ENCODE data around the gene KIF1C.
"Not testable (repeated sequence)": the region's sequence is repeated elsewhere in the genome, so short reads cannot be mapped to it uniquely, and the experiment has no call there.

The KIF1C gene

DNA sequence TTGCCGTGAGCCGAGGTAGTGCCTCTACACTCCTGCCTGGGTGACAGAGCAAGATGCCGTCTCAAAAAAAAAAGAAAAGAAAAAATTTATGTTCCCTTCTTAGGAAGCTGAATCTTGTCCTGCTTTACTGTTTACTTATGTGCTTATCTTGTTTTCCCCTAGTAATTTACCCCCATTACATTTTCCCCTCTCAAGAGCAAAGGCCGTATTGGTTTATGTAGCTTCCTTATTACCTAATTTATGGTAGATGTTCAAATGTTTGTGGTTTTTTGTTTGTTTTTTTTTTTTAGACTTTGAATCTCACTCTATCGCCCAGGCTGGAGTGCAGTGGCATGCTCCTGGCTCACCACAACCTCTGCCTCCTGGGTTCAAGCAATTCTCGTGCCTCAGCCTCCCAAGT, 47.7 kb downstream of the KIF1C start:
- DNase-seq (ENCODE audit: low spot score) = no peak

DNA sequence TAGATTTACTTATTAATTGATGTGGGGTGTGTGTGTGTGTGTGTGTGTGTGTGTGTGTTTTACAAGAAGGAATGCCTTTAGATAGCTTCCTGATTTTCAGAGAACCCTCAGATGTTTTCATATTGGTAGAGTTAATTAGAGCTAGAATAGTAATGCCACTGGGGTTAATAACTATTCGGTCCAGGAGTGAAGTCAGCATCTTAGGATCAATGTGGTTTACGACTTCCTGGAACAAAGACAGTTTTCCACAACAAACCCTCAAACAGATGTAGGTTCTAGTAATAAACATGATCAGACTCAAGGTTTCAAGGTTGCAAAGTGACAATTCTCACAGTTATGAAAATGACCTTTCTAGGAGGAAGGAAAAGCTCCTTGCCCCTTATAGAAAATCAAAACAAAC, 49.7 kb downstream of the KIF1C start:
- DNase-seq (ENCODE audit: low spot score) = no peak

DNA sequence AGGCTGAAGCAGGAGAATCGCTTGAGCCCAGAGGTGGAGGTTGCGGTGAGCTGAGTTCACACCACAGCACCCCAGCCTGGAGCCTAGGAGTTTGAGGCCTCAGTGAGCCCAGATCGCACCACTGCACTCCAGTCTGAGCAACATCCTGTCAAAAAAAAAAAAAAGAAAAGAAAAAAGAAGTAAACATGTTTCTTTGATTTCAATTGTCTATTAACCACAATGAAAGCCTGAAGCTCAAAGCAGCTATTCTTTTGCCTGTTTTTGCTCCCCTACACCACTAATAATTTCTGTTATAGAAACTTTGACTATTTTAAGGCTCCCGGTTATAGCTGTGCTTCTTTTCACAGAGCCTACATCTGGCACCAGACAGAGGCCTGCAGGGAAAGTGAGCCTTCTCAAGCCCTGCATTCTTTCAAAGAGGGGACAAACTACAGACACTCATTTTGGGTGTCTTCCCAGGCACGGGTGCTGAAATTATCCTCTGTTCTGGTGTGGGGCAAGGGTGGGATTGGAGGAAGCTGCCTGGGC, 51.6 kb downstream of the KIF1C start:
- no peak for DNase-seq (ENCODE audit: low spot score)

DNA sequence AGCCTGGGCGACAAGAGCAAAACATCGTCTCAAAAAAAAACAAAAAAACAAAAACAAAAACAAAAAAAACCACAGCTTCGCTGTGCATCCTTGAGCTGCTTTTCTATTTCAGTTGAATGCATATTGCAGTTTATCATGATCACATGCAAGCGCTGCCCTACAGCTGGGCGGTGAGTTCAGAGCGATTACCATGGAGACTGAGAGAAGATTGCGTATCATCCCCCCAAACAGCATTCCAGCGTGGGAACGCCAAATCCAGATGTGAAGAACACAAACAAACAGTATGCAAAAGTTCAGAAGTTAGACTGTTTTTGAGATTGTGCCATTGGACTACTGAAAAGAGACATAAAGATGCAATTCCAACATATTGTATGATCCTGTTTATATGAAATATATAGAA, 52.5 kb downstream of the KIF1C start:
- no peak for DNase-seq (ENCODE audit: low spot score)

DNA sequence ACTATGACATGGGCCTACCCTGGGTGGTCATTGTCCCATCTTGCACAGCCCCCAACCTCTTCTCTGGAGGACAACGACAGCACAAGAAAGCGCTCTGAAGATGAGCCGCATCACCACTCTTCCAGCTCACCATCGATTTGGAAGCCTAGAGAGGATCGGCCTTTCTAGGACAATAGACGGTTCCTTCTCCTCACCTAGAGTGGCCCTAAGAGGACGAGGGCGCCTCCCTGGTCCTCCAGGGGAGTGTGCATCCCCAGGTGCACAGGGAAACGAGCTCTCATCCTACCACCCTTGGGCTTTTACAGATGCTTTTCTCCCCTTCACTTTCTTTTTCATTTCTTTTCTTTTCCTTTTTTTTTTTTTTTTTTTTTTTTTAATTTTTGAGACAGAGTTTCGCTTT, 57.8 kb downstream of the KIF1C start:
- no peak for DNase-seq (ENCODE audit: low spot score)

DNA sequence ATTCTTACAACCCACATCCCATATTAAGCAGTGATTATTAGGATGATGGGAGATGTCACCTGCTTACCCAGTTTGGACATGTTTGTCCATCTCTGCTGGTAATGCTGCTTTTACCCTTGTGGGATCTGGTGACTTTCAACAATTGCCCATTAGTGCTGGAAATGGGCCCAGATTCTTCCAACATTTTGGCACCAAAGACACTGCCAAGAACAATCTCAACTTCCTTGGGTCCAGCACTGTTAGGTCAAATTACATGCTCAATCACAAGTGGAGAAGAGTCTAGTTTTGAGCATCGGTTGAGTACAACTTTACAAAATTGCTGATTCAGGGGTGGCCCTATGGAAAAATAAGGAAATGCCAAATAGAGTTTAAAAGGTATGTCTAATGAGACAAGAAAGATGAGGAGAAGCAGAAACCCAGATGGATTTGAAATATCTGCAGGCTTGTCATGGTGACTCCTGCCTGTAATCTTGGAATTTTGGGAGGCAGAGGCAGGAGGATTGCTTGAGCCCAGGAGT, 67.5 kb downstream of the KIF1C start:
- DNase-seq (ENCODE audit: low spot score) = no peak

DNA sequence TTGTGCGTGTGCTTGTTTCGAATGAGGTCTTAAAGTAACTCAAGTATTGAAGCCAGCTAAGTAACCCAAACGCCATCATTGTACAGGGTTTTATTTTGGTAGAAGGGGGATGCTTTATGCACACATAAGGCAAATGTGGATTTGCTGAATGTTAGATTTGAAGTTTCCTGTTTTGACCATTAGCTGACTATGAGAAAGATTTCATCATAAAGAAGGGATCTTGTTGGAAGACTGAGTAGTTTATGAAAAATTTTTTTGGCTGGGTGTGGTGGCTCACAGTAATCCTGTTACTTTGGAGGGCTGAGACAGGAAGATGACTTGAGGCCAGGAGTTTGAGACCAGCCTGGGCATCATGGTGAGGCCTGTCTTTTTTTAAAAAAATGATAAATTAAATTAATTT, 70.5 kb downstream of the KIF1C start:
- no peak for DNase-seq (ENCODE audit: low spot score)

DNA sequence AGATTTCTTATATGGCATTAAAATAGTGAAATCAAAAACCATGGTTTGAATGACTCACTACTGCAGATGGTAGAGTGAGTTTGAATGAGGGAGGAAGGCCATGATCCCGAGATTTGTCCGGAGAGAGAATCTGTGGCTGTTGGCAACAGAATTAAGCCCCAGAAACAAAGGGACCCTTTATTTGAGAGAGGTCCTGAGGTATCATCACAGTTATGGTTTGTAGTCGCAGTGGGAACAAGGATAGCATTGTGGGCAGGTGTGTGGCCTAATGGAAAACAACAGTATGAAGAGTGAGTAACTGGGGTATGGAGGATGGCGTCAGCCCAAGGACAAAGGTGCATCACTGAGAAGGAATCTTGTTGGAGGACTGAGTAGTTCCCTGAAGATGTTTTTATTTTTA, 72.0 kb downstream of the KIF1C start:
- DNase-seq (ENCODE audit: low spot score) = no peak

DNA sequence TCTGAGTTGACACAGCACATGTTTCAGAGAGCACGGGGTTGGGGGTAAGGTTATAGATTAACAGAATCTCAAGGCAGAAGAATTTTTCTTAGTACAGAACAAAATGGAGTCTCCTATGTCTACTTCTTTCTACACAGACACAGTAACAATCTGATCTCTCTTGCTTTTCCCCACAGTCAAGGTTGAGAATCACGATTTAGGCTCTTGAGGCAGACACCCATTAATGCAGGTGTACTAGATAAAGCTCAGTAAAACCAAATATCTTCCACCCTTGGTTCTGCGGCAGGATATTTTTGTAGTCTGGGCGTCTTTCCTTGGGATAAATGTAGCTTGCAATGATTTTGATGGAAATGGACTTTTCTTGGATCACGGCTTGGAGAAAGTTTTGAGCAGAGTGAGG, 77.7 kb downstream of the KIF1C start:
- not testable (repeated sequence) for DNase-seq (ENCODE audit: low spot score)

DNA sequence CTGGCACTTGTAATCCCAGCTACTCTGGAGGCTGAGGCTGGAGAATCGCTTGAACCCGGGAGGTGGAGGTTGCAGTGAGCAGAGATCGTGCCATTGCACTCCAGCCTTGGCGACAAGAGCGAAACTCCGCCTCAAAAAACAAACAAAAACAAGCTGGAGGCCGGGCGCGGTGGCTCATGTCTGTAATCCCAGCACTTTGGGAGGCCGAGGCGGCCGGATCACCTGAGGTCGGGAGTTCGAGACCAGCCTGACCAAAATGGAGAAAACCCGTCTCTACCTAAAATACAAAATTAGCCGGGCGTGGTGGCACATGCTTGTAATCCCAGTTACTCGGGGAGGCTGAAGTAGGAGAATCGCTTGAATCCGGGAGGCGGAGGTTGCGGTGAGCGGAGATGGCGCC, 79.5 kb downstream of the KIF1C start:
- not testable (repeated sequence) for DNase-seq (ENCODE audit: low spot score)

DNA sequence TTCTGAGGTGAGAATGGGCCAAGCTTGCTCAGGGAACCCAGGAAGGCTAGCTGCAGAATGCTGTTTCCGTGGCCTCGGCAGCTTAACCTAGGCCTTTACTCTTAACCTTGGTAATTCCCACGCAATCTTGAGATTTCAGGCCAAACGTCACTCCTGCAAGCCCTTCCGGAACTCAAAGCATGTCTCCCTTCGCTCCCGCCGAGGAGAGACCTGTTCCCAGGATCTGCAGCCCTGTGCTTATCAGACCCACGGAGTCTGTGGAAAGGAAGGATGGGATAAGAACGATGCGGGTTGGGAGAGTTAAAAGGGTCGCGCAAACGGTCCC, 80.0 kb downstream of the KIF1C start:
- DNase-seq (ENCODE audit: low spot score) = no peak

All from pons (tissue), 1 donor.